ENCODE measurements around the gene NAB2.

The NAB2 gene

GRCh38 chr12:57135527-57136326 lies 46.8 kb downstream of the NAB2 start:
- DNase-seq, result no peak

GRCh38 chr12:57138526-57139272 lies 49.8 kb downstream of the NAB2 start:
- DNase-seq, result no peak

- DNase-seq, result no peak
Observed at GRCh38 chr12:57139796-57140649, 51.1 kb downstream of the NAB2 start.

GRCh38 chr12:57141249-57141648 lies 52.3 kb downstream of the NAB2 start:
- DNase-seq, result no peak

DNA sequence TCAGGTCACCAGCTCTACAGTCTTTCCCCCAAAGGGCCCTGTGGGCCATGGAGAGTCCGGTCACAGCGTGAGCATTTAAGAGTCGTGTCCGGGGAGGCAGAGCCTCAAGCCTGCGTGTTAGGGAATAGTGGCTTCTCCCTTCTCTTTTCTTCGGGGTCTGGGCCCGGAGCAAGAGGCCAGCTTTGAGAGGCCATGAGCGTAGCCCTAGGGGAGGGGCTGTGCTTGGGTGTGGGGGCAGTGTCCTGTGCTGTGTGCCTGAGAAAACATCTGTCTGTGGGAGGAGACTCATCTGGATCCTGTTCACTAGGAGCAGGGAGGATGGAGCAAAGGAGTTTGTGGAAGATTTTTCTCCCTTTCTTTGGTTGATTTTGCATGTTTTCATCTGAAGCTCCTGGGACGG lies 53.2 kb downstream of the NAB2 start:
- no peak for DNase-seq

DNA sequence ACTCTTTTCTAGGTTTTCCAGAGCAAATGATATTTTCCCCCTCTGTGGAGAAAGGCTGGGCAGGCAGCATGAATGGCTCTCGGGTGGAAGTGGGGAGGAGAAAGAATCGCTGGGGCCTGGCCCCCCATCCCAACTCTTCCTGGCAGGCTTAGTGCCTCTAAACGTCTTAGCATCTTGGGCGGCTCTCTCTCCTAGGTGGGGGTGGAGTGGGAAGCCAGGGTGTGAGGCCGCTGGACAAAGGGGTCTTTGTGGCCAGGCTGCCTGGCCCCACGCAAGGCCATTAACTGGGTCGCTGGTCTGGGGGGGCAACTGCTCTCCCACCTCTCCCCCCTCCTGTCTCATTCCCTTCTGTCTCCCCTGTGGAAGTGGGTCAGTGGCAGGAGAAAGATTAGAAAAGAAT lies 53.8 kb downstream of the NAB2 start:
- DNase-seq, result no peak

- no peak for DNase-seq
Observed at GRCh38 chr12:57143454-57143853, 54.5 kb downstream of the NAB2 start.
